SH-SY5Y (cell line): ENCODE data around the gene PELO.

ENCODE experiments used
- GATA2 ChIP-seq: IDR thresholded peaks from 2 replicates; pipeline ENCODE4 v1.6.1; 2011; ENCODE audit warnings: mild to moderate bottlenecking, low read depth, low read length
- GATA3 ChIP-seq: IDR thresholded peaks from 2 replicates; pipeline ENCODE4 v1.6.1; 2011; ENCODE audit warnings: low read depth, mild to moderate bottlenecking, low read length, moderate library complexity

The PELO gene

DNA sequence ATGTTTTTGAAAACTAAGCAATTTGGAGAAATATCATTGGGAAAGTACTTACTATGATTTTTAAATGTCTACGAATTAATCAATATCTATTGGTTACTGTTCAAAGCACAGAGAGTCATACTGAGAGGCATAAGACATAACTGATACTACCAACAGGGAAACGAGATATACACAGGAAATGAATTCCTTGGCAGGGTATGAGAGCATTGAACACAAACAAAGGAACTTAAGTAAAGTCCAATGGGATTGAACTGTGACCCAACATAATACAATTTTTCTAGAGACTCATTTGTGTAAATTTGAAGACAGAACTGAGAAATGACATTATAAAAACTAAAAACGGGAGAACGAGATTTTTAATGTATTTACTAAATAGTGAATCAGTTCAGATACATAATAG is 1.3 kb upstream of the PELO start:
- TF ChIP-seq GATA3 = no peak
- TF ChIP-seq GATA2 = no peak

DNA sequence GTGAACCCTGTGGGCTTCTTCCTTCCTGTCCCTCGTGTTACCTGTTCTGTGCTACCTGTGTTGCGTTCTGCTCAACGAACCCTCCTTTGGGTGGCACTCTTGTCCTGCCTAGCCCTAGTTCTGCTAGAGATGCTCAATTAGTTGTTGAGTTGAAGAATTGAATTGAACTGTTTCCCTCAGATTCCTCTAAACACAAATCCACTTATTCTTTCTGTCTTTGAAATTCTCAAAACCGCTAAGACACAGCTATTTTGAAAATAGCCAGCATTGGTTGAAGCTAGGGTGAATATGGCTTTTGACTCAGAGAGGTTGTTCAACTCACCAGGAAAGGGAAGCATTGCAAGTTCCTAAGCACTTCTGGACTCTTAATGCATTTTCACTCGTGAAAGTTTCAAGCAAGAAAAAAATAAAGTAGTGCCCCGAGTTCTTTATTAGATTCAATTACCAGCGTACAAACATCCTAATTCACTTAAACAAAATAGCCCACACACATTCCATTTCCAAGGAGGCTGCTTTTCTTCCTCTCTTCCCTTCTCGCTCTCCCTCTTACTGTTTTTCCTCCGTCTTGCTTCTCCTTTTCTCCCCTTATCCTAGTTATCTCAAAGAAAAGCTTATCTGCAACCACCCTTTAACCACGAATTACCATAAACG is 642 bp upstream of the PELO start:
- TF ChIP-seq GATA2 (no peak), GATA3 (no peak)

DNA sequence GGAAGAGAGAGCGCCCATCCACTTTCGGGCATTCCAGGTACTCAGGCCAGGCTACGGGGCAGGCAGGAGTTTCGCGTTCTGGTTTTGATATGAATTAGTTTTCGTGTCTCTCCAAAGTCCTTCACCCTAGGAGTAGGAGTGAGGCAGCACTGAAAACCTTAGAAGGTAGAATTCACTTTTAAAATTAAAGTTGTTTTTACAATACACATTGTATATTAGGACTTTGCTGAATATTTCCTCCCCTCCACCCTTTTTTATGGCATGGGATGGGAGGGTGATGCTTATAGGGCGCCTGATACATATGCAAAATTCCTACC is 747 bp downstream of the PELO start:
- TF ChIP-seq GATA3 (no peak), GATA2 (no peak)

GRCh38 chr5:52789378-52789777 is 1.7 kb downstream of the PELO start:
- TF ChIP-seq GATA2 = no peak
- TF ChIP-seq GATA3 = no peak

- TF ChIP-seq GATA3 (no peak), GATA2 (no peak)
Observed at GRCh38 chr5:52789851-52790250, 2.1 kb downstream of the PELO start.

DNA sequence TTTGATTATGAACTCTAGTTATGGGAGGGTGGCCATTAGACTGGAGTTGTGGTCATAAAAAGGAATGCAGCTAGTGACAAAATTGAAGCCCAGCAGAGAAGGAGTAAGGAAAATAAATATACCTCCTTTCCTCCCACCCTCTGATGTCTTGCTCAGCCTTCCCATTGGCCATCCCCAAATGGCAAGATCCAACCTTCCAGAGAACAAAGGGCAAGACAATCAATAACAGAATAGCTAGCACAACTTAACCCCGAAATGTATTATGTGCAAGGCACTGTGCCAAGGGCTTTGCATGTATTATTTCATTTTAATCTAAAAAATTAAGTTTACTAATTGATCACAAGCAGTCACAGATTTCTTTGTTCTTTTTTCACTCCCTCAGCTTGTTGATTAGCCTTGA is 3.6 kb downstream of the PELO start:
- no peak for TF ChIP-seq GATA2
- TF ChIP-seq GATA3 = no peak

GRCh38 chr5:52794519-52794918 is 6.8 kb downstream of the PELO start:
- TF ChIP-seq GATA2 (no peak), GATA3 (no peak)

DNA sequence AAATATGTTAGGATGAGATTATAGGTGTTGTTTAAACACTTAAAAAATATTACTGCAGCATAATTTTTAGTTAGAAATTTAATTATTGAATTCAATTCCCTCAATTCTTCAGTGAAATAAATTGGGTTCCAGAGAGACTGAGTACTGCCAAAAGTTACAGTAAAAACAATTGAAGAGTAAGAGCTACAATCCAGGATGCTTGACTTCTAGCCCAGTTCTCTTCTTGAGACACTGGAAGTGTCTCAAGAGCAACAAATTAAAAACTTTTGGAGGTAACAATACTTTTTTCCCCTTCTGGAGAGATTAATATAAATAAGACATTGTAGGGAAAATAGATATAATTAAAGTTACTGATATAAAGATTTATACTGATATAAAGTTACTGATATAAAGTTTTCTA is 8.3 kb downstream of the PELO start:
- no peak for TF ChIP-seq GATA3
- TF ChIP-seq GATA2 = no peak

- TF ChIP-seq GATA3 = no peak
- no peak for TF ChIP-seq GATA2
Observed at GRCh38 chr5:52796516-52797103, 8.9 kb downstream of the PELO start.

- TF ChIP-seq GATA2 = no peak
- TF ChIP-seq GATA3 = no peak
Observed at GRCh38 chr5:52798938-52799337, 11.2 kb downstream of the PELO start.

DNA sequence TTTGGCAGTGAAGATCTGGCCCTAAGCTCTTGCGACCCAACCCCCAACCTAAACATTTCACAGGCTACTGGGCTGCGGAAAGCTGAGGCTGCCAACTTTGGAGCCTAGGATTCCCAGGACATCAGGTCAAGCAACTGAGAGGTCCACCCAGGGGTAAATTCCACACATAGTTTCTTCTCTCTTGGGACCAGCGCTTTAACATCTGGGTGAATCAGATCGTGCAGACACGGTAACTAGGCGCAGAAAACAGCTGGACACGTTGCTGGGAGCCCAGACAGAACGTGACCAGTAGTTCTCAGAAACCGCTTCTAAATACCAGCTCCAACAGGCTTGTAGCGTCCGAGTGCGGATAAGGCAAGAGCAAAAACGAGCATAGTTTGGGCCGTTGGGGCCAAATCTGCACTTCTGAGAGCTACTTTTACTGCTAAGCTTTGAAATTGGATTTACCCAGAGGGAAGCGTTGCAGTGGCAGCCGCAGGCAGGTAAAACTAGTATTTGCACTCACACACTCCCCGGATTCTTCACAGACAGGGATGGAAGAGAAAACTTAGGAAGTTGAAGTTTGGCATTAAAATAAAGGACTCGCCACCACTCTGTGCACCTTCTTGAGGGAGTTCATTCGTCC is 11.8 kb downstream of the PELO start:
- no peak for TF ChIP-seq GATA3
- no peak for TF ChIP-seq GATA2

DNA sequence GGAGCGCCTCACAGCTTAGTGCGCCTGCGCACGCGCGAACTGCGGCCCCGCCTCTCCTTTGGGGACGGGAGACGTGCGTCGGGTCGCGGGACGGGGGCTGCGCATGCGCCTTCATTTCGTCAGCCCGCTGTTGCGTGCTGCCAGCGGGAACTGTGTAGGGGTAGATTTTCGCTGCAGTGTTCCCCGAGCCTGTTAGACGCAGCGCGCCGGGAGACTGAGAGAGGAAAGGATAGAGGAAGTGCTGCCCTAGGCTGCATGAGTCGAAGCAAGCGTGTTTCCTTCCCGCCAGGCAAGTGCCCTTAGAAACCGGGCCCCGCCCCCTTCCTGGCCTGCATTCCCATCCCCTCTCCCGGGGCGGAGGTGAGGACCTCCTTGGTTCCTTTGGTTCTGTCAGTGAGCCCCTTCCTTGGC is 12.3 kb downstream of the PELO start:
- TF ChIP-seq GATA2 (no peak), GATA3 (no peak)

GRCh38 chr5:52800394-52801213 is 12.9 kb downstream of the PELO start:
- no peak for TF ChIP-seq GATA2

- no peak for TF ChIP-seq GATA2
- TF ChIP-seq GATA3 = no peak
Observed at GRCh38 chr5:52801329-52801728, 13.6 kb downstream of the PELO start.
